Measurements from ENCODE around the gene MPPED2. TPM values are rescaled to one million over a fixed set of nuclear protein-coding genes. Genes with fewer than 3 reads are reported as not detected.

Gene MPPED2
- total RNA-seq, 1 experiment from 2014 or later = 2.4 TPM

DNA sequence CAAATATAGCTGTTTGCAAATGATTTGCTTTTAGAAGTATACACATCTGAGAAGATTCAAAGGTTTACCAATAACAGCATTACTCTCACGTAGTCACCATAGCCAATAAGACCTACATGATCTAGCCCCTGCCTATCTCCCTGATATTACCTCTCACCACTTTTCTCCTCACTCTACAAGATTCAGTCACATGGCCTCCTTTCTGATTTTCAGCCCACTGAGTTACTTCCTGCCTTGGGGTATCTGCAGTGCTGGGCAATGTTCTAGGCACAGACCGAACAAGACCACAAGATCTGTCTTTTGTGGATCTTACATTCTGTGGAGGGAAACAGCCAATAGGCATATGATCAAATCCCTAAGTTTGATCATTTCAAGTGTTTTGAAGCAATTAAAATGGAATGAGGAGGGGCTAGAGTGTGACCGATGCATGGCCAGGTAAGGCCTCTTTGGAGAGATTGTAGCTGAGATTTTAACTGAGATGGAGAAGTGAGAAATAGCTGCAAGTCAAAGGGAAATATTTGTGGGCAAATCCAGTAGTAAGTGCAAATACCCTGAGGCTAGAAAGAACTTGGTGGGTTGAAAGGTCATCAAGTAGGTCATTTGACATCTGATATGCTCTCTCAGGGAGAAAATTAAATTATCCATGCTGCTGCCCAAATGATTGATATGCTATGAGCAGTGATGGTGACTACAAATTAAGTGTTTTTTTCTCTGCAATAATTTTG lies 220.2 kb downstream of the MPPED2 start:
- TF ChIP-seq, protein P1, sequence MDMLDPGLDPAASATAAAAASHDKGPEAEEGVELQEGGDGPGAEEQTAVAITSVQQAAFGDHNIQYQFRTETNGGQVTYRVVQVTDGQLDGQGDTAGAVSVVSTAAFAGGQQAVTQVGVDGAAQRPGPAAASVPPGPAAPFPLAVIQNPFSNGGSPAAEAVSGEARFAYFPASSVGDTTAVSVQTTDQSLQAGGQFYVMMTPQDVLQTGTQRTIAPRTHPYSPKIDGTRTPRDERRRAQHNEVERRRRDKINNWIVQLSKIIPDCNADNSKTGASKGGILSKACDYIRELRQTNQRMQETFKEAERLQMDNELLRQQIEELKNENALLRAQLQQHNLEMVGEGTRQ (CRISPR knock-in tag; IDR thresholded peaks at IDR 0.05) = no peak
- TF ChIP-seq ZBTB21 (CRISPR knock-in tag; IDR thresholded peaks at IDR 0.05; ENCODE audit: borderline replicate concordance) = no peak
- TF ChIP-seq GTF2I (CRISPR knock-in tag; conservative IDR thresholded peaks at IDR 0.05) = no peak
- TF ChIP-seq, protein P2, sequence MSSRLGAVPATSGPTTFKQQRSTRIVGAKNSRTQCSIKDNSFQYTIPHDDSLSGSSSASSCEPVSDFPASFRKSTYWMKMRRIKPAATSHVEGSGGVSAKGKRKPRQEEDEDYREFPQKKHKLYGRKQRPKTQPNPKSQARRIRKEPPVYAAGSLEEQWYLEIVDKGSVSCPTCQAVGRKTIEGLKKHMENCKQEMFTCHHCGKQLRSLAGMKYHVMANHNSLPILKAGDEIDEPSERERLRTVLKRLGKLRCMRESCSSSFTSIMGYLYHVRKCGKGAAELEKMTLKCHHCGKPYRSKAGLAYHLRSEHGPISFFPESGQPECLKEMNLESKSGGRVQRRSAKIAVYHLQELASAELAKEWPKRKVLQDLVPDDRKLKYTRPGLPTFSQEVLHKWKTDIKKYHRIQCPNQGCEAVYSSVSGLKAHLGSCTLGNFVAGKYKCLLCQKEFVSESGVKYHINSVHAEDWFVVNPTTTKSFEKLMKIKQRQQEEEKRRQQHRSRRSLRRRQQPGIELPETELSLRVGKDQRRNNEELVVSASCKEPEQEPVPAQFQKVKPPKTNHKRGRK (CRISPR knock-in tag; IDR thresholded peaks at IDR 0.05; ENCODE audit: borderline replicate concordance) = no peak
- TF ChIP-seq, protein P3, sequence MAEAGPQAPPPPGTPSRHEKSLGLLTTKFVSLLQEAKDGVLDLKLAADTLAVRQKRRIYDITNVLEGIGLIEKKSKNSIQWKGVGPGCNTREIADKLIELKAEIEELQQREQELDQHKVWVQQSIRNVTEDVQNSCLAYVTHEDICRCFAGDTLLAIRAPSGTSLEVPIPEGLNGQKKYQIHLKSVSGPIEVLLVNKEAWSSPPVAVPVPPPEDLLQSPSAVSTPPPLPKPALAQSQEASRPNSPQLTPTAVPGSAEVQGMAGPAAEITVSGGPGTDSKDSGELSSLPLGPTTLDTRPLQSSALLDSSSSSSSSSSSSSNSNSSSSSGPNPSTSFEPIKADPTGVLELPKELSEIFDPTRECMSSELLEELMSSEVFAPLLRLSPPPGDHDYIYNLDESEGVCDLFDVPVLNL (CRISPR knock-in tag; IDR thresholded peaks at IDR 0.05; ENCODE audit: borderline replicate concordance, low read depth) = no peak
- TF ChIP-seq ZNF263 (CRISPR knock-in tag; IDR thresholded peaks at IDR 0.05; ENCODE audit: low read depth) = no peak
- TF ChIP-seq, protein P4, sequence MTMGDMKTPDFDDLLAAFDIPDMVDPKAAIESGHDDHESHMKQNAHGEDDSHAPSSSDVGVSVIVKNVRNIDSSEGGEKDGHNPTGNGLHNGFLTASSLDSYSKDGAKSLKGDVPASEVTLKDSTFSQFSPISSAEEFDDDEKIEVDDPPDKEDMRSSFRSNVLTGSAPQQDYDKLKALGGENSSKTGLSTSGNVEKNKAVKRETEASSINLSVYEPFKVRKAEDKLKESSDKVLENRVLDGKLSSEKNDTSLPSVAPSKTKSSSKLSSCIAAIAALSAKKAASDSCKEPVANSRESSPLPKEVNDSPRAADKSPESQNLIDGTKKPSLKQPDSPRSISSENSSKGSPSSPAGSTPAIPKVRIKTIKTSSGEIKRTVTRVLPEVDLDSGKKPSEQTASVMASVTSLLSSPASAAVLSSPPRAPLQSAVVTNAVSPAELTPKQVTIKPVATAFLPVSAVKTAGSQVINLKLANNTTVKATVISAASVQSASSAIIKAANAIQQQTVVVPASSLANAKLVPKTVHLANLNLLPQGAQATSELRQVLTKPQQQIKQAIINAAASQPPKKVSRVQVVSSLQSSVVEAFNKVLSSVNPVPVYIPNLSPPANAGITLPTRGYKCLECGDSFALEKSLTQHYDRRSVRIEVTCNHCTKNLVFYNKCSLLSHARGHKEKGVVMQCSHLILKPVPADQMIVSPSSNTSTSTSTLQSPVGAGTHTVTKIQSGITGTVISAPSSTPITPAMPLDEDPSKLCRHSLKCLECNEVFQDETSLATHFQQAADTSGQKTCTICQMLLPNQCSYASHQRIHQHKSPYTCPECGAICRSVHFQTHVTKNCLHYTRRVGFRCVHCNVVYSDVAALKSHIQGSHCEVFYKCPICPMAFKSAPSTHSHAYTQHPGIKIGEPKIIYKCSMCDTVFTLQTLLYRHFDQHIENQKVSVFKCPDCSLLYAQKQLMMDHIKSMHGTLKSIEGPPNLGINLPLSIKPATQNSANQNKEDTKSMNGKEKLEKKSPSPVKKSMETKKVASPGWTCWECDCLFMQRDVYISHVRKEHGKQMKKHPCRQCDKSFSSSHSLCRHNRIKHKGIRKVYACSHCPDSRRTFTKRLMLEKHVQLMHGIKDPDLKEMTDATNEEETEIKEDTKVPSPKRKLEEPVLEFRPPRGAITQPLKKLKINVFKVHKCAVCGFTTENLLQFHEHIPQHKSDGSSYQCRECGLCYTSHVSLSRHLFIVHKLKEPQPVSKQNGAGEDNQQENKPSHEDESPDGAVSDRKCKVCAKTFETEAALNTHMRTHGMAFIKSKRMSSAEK (CRISPR knock-in tag; IDR thresholded peaks at IDR 0.05; ENCODE audit: borderline replicate concordance) = no peak
- no peak for TF ChIP-seq NR3C1 (CRISPR knock-in tag; conservative IDR thresholded peaks at IDR 0.05; ENCODE audit: low read depth)
- TF ChIP-seq, protein P5, sequence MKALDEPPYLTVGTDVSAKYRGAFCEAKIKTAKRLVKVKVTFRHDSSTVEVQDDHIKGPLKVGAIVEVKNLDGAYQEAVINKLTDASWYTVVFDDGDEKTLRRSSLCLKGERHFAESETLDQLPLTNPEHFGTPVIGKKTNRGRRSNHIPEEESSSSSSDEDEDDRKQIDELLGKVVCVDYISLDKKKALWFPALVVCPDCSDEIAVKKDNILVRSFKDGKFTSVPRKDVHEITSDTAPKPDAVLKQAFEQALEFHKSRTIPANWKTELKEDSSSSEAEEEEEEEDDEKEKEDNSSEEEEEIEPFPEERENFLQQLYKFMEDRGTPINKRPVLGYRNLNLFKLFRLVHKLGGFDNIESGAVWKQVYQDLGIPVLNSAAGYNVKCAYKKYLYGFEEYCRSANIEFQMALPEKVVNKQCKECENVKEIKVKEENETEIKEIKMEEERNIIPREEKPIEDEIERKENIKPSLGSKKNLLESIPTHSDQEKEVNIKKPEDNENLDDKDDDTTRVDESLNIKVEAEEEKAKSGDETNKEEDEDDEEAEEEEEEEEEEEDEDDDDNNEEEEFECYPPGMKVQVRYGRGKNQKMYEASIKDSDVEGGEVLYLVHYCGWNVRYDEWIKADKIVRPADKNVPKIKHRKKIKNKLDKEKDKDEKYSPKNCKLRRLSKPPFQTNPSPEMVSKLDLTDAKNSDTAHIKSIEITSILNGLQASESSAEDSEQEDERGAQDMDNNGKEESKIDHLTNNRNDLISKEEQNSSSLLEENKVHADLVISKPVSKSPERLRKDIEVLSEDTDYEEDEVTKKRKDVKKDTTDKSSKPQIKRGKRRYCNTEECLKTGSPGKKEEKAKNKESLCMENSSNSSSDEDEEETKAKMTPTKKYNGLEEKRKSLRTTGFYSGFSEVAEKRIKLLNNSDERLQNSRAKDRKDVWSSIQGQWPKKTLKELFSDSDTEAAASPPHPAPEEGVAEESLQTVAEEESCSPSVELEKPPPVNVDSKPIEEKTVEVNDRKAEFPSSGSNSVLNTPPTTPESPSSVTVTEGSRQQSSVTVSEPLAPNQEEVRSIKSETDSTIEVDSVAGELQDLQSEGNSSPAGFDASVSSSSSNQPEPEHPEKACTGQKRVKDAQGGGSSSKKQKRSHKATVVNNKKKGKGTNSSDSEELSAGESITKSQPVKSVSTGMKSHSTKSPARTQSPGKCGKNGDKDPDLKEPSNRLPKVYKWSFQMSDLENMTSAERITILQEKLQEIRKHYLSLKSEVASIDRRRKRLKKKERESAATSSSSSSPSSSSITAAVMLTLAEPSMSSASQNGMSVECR (CRISPR knock-in tag; IDR thresholded peaks at IDR 0.05; ENCODE audit: borderline replicate concordance) = no peak
- no peaks in the 10 kb centered on the region for H3K27me3 Mint-ChIP-seq (ENCODE audit: low read depth)
- peaks cover 13% of the 10 kb centered on the region for H3K9me3 Mint-ChIP-seq
- H3K4me3 Mint-ChIP-seq = no peak overlapping the region
- H3K36me3 Mint-ChIP-seq = 0 out of 2 replicates have a peak, but pooled peaks cover 2% of the 10 kb centered on the region
- no peak overlapping the region for H3K27ac Mint-ChIP-seq
- POLR2A ChIA-PET = no interaction called here
- CTCF ChIA-PET = no interaction called here
- H3K4me1 Mint-ChIP-seq = peaks cover 28% of the 10 kb centered on the region
- no peak for ATAC-seq
- DNase-seq (ENCODE audit: low spot score) = no peak
